ENCODE data around the gene HIF1A. TPM values are rescaled to one million over a fixed set of nuclear protein-coding genes. Genes with fewer than 3 reads are reported as not detected.

The HIF1A gene
- total and polyA plus RNA-seq, 2 donors from 2014 or later = 57.8 to 358 TPM

GRCh38 chr14:61647704-61648103 lies 47.6 kb upstream of the HIF1A start:
- no peak for TF ChIP-seq CTCF (IDR thresholded peaks at IDR 0.05; ENCODE audit: borderline replicate concordance, extremely low read depth, insufficient read depth)
- H3K4me3 ChIP-seq (ENCODE audit: low read length in 3 of 3) = no peak overlapping the region
- intact Hi-C loops (cut with DNase I) = no loop called here
- no peak overlapping the region for H3K9ac ChIP-seq (ENCODE audit: low read length in 3 of 3)
- H3K27ac ChIP-seq (ENCODE audit: low read depth in 2 of 2, low read length in 2 of 2) = no peak overlapping the region
- H3K4me1 ChIP-seq (ENCODE audit: control insufficient read depth in 2 of 3, insufficient read depth in 2 of 3, low read depth in 1 of 3, low read length in 3 of 3) = no peaks in the 10 kb centered on the region
- no peak for FAIRE-seq
- no peaks in the 10 kb centered on the region for H3K9me3 ChIP-seq (ENCODE audit: control insufficient read depth in 2 of 3, insufficient read depth in 1 of 3, low read length in 3 of 3)
- no peak for DNase-seq
- no peaks in the 10 kb centered on the region for H3K27me3 ChIP-seq (ENCODE audit: control insufficient read depth, insufficient read depth, low read length)
- no peaks in the 10 kb centered on the region for H3K36me3 ChIP-seq (ENCODE audit: control insufficient read depth in 2 of 3, insufficient read depth in 3 of 3, low read length in 3 of 3)

GRCh38 chr14:61648377-61648776 lies 46.9 kb upstream of the HIF1A start:
- no peaks in the 10 kb centered on the region for H3K4me1 ChIP-seq (ENCODE audit: control insufficient read depth in 2 of 3, insufficient read depth in 2 of 3, low read depth in 1 of 3, low read length in 3 of 3)
- TF ChIP-seq CTCF (IDR thresholded peaks at IDR 0.05; ENCODE audit: borderline replicate concordance, extremely low read depth, insufficient read depth) = no peak
- no peak overlapping the region for H3K4me3 ChIP-seq (ENCODE audit: low read length in 3 of 3)
- no peak for FAIRE-seq
- H3K27me3 ChIP-seq (ENCODE audit: control insufficient read depth, insufficient read depth, low read length) = no peaks in the 10 kb centered on the region
- no peak overlapping the region for H3K27ac ChIP-seq (ENCODE audit: low read depth in 2 of 2, low read length in 2 of 2)
- H3K9me3 ChIP-seq (ENCODE audit: control insufficient read depth in 2 of 3, insufficient read depth in 1 of 3, low read length in 3 of 3) = no peaks in the 10 kb centered on the region
- H3K36me3 ChIP-seq (ENCODE audit: control insufficient read depth in 2 of 3, insufficient read depth in 3 of 3, low read length in 3 of 3) = no peaks in the 10 kb centered on the region
- DNase-seq = no peak
- intact Hi-C loops (cut with DNase I) = no loop called here
- H3K9ac ChIP-seq (ENCODE audit: low read length in 3 of 3) = no peak overlapping the region

GRCh38 chr14:61649283-61649682 lies 46.0 kb upstream of the HIF1A start:
- Histone ChIP-seq H3K4me3 (ENCODE audit: low read length in 3 of 3) (no peak overlapping the region), H3K9me3 (ENCODE audit: control insufficient read depth in 2 of 3, insufficient read depth in 1 of 3, low read length in 3 of 3) (no peaks in the 10 kb centered on the region), H3K9ac (ENCODE audit: low read length in 3 of 3) (no peak overlapping the region), H3K27ac (ENCODE audit: low read depth in 2 of 2, low read length in 2 of 2) (no peak overlapping the region), H3K4me1 (ENCODE audit: control insufficient read depth in 2 of 3, insufficient read depth in 2 of 3, low read depth in 1 of 3, low read length in 3 of 3) (peaks cover 0 to 2% (median 0%) of the 10 kb centered on the region in 3 donors), H3K36me3 (ENCODE audit: control insufficient read depth in 2 of 3, insufficient read depth in 3 of 3, low read length in 3 of 3) (no peaks in the 10 kb centered on the region), H3K27me3 (ENCODE audit: control insufficient read depth, insufficient read depth, low read length) (no peaks in the 10 kb centered on the region)
- no peak for DNase-seq
- FAIRE-seq = no peak
- intact Hi-C loops (cut with DNase I) = no loop called here
- no peak for TF ChIP-seq CTCF (IDR thresholded peaks at IDR 0.05; ENCODE audit: borderline replicate concordance, extremely low read depth, insufficient read depth)

- intact Hi-C loops (cut with DNase I) = no loop called here
- no peak for FAIRE-seq
- Histone ChIP-seq H3K9me3 (ENCODE audit: control insufficient read depth in 2 of 3, insufficient read depth in 1 of 3, low read length in 3 of 3) (no peaks in the 10 kb centered on the region), H3K27me3 (ENCODE audit: control insufficient read depth, insufficient read depth, low read length) (no peaks in the 10 kb centered on the region), H3K36me3 (ENCODE audit: control insufficient read depth in 2 of 3, insufficient read depth in 3 of 3, low read length in 3 of 3) (no peaks in the 10 kb centered on the region), H3K9ac (ENCODE audit: low read length in 3 of 3) (no peak overlapping the region), H3K4me3 (ENCODE audit: low read length in 3 of 3) (no peak overlapping the region), H3K4me1 (ENCODE audit: control insufficient read depth in 2 of 3, insufficient read depth in 2 of 3, low read depth in 1 of 3, low read length in 3 of 3) (peaks cover 0 to 2% (median 0%) of the 10 kb centered on the region in 3 donors), H3K27ac (ENCODE audit: low read depth in 2 of 2, low read length in 2 of 2) (no peak overlapping the region)
- no peak for TF ChIP-seq CTCF (IDR thresholded peaks at IDR 0.05; ENCODE audit: borderline replicate concordance, extremely low read depth, insufficient read depth)
- DNase-seq = no peak
Observed at GRCh38 chr14:61651355-61651754, 44.0 kb upstream of the HIF1A start.

All from kidney (tissue), 14 donors.